Measurements from ENCODE around the gene CEP89. TPM values are rescaled to one million over a fixed set of nuclear protein-coding genes. Genes with fewer than 3 reads are reported as not detected.

The CEP89 gene
- total and polyA plus RNA-seq, 10 donors = 5.9 to 16.0 (median 10.7) TPM

DNA sequence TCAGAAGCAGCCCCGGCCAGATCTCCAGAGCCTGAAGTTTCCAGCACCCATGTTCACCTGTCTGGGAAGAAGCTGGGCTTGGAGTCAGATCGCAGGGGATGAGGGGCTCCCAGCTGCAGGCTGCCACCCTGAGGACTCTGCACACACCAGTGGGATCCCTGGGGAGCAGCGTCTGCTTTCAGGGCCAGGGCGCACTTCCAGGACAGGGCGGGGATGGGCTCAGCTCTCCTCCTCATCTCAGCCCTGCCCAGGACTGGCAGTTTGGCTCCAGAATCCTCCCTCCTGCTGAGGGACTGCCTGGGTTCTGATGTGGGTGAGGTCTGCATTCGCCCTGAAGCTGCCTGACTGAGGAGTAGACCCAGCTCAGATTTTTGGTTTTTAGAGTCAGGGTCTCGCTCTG lies 105.7 kb downstream of the CEP89 start:
- Histone ChIP-seq H3K27ac (no peak overlapping the region), H3K27me3 (replicated peaks in 1 of 7) (no peaks in the 10 kb centered on the region), H3K36me3 (no peaks in the 10 kb centered on the region), H3K9me3 (no peaks in the 10 kb centered on the region), H3K4me1 (no peaks in the 10 kb centered on the region), H3K4me3 (no peak overlapping the region)
- peak; percentile 51 for DNase-seq
- WGBS, 5 donors = 87 to 91% (median 87%) methylated on average over 3 to 7 of the region's 7 CpGs
- TF ChIP-seq POLR2A (IDR thresholded peaks at IDR 0.05) = no peak
- intact Hi-C loops (cut with DNase I; ENCODE audit: low total_unique reads) = no loop called here

- 68 to 87% (median 76%) methylated on average over 6 of the region's 6 CpGs for WGBS, 5 donors
- H3K4me1 ChIP-seq = no peaks in the 10 kb centered on the region
- peak; percentile 18 for DNase-seq
These were observed 106.4 kb downstream of the CEP89 start for GRCh38 chr19:32865326-32865725.

GRCh38 chr19:32864318-32865007 lies 107.3 kb downstream of the CEP89 start:
- Histone ChIP-seq H3K27ac (no peak overlapping the region), H3K4me1 (no peaks in the 10 kb centered on the region), H3K27me3 (replicated peaks in 1 of 7) (no peaks in the 10 kb centered on the region), H3K36me3 (no peaks in the 10 kb centered on the region), H3K9me3 (no peaks in the 10 kb centered on the region), H3K4me3 (no peak overlapping the region)
- intact Hi-C loops (cut with DNase I; ENCODE audit: low total_unique reads) = no loop called here
- 79 to 92% (median 87%) methylated on average over 10 to 35 of the region's 35 CpGs for WGBS, 5 donors
- no peak for TF ChIP-seq POLR2A (IDR thresholded peaks at IDR 0.05)
- no peak for TF ChIP-seq POLR2AphosphoS5 (IDR thresholded peaks at IDR 0.05)
- TF ChIP-seq, protein P1, sequence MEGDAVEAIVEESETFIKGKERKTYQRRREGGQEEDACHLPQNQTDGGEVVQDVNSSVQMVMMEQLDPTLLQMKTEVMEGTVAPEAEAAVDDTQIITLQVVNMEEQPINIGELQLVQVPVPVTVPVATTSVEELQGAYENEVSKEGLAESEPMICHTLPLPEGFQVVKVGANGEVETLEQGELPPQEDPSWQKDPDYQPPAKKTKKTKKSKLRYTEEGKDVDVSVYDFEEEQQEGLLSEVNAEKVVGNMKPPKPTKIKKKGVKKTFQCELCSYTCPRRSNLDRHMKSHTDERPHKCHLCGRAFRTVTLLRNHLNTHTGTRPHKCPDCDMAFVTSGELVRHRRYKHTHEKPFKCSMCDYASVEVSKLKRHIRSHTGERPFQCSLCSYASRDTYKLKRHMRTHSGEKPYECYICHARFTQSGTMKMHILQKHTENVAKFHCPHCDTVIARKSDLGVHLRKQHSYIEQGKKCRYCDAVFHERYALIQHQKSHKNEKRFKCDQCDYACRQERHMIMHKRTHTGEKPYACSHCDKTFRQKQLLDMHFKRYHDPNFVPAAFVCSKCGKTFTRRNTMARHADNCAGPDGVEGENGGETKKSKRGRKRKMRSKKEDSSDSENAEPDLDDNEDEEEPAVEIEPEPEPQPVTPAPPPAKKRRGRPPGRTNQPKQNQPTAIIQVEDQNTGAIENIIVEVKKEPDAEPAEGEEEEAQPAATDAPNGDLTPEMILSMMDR (IDR thresholded peaks at IDR 0.05 in 8 of 11, conservative IDR thresholded peaks at IDR 0.05 in 3 of 11) = no peak
- peak; percentile 59 for DNase-seq

More at GRCh38 chr19:32865326-32865725, 106.4 kb downstream of the CEP89 start:
- no peaks in the 10 kb centered on the region for H3K36me3 ChIP-seq
- H3K4me3 ChIP-seq = no peak overlapping the region
- TF ChIP-seq, protein P1 (IDR thresholded peaks at IDR 0.05 in 8 of 11, conservative IDR thresholded peaks at IDR 0.05 in 3 of 11) = no peak
- TF ChIP-seq POLR2A (IDR thresholded peaks at IDR 0.05) = no peak
- TF ChIP-seq POLR2AphosphoS5 (IDR thresholded peaks at IDR 0.05) = no peak
- H3K27me3 ChIP-seq (replicated peaks in 1 of 7) = no peaks in the 10 kb centered on the region
- intact Hi-C loops (cut with DNase I; ENCODE audit: low total_unique reads) = no loop called here
- no peak overlapping the region for H3K27ac ChIP-seq
- H3K9me3 ChIP-seq = no peaks in the 10 kb centered on the region

GRCh38 chr19:32863841-32864240 lies 107.9 kb downstream of the CEP89 start:
- intact Hi-C loops (cut with DNase I; ENCODE audit: low total_unique reads) = no loop called here
- WGBS, 5 donors = 85 to 96% (median 92%) methylated on average over 7 to 13 of the region's 13 CpGs
- TF ChIP-seq, protein P1 (IDR thresholded peaks at IDR 0.05 in 8 of 11, conservative IDR thresholded peaks at IDR 0.05 in 3 of 11) = no peak
- no peak for TF ChIP-seq POLR2A (IDR thresholded peaks at IDR 0.05)
- no peak for TF ChIP-seq POLR2AphosphoS5 (IDR thresholded peaks at IDR 0.05)
- Histone ChIP-seq H3K36me3 (no peaks in the 10 kb centered on the region), H3K27ac (no peak overlapping the region), H3K27me3 (replicated peaks in 1 of 7) (no peaks in the 10 kb centered on the region), H3K4me3 (no peak overlapping the region), H3K4me1 (no peaks in the 10 kb centered on the region), H3K9me3 (no peaks in the 10 kb centered on the region)
- peak; percentile 63 for DNase-seq
